ENCODE data around the gene ATAT1. TPM values are rescaled to one million over a fixed set of nuclear protein-coding genes. Genes with fewer than 3 reads are reported as not detected.

Gene ATAT1
- total and polyA plus RNA-seq, 2 of the 13 experiments (the other 11 are each of a cell fraction or from before 2014, with no cell fraction given) = 9.2 to 23.6 TPM

GRCh38 chr6:30672445-30673253, 46.0 kb downstream of the ATAT1 start, which contains the start of gene DHX16 (continued):
- TF ChIP-seq HDAC6 (IDR thresholded peaks at IDR 0.05; ENCODE audit: low read depth, low read length) (no peak), KLF15 (CRISPR knock-in tag; IDR thresholded peaks at IDR 0.05; ENCODE audit: borderline replicate concordance) (peak; percentile 72; the same call in 1 of the 2 replicates), CSRNP2 (CRISPR knock-in tag; conservative IDR thresholded peaks at IDR 0.05; ENCODE audit: low read depth) (no peak), ZBTB33 (CRISPR knock-in tag; IDR thresholded peaks at IDR 0.05) (peak; percentile 22; the same call in 1 of the 2 replicates), NCOA5 (CRISPR knock-in tag; IDR thresholded peaks at IDR 0.05) (no peak), ZNF484 (CRISPR knock-in tag; IDR thresholded peaks at IDR 0.05; ENCODE audit: borderline replicate concordance, low read depth) (no peak), ZBTB21 (CRISPR knock-in tag; IDR thresholded peaks at IDR 0.05) (0 out of 2 replicates have a peak, but pooled peaks have one; percentile 21), ZXDC (CRISPR knock-in tag; IDR thresholded peaks at IDR 0.05) (no peak), PATZ1 (CRISPR knock-in tag; IDR thresholded peaks at IDR 0.05) (peak; percentile 16; the same call in 1 of the 2 replicates), IRF2 (CRISPR knock-in tag; IDR thresholded peaks at IDR 0.05) (peak; percentile 94), ZNF441 (CRISPR knock-in tag; IDR thresholded peaks at IDR 0.05; ENCODE audit: borderline replicate concordance) (0 out of 2 replicates have a peak, but pooled peaks have one; percentile 56), TCF7 (IDR thresholded peaks at IDR 0.05; ENCODE audit: low read depth) (no peak), TBL1XR1 (IDR thresholded peaks at IDR 0.05; ENCODE audit: borderline replicate concordance, low read length, partially characterized antibody) (peak; percentile 64), DBP (CRISPR knock-in tag; IDR thresholded peaks at IDR 0.05; ENCODE audit: not compliant biosample characterization) (no peak), GABPA (IDR thresholded peaks at IDR 0.05; ENCODE audit: low read depth, low read length) (peak; percentile 65), GABPA (CRISPR knock-in tag; IDR thresholded peaks at IDR 0.05; ENCODE audit: low read depth) (peak; percentile 92), MAF1 (CRISPR knock-in tag; IDR thresholded peaks at IDR 0.05; ENCODE audit: borderline replicate concordance) (peak; percentile 49; the same call in 1 of the 2 replicates)
